DMS 273 (cell line): Measurements from ENCODE around the gene MCAM.

Experiments used
- DNase-seq: peaks from one replicate; lab custom pipeline; 2025; ENCODE audit not compliant: unreplicated experiment; lab: John Stamatoyannopoulos, UW

MCAM gene

DNA sequence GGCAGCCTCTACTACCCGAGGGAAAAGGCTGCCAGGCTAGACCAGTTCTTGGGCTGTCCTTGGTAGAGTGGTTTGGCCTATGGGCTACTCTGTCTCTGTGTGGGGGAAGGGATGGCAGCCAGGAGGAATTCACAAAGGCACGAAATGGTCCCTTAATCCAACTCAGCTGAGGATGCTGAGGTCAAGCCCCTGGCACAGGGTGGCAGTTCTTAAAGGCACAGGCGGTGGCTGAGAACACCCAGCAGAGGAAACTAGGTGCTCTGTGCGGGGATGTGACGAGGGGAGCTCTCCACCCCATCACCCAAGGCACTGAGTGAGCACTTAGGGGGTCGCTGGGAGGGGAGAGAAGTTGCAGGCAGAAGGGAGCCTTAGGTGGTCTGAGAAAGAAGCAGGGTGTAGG lies 29.7 kb upstream of the MCAM start, which contains the start of gene MFRP:
TSS of gene MFRP (minus strand) at position 101 of the 400 bp plus-strand sequence. CDS start 192 bp downstream, outside the sequence.
- no peak for DNase-seq

DNA sequence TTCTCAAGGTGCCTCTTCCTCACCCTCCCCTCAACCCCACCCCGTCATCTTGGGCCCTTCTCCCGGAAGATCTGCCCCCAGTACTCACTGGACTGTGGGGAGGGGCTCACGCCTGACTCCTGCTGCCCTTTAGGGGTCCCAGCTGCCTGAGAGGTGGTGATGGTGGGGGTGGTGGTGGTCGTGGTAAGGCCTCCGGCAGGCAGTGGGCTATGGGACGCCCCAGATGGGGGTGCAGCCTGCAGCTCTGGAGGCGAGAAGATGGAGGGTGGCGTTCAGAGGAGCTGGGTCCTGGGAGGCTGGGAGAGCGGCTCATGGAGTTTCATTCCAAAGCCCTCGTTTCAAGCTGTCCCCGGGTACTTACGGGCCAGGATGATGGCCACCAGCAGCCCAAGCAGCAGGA lies 28.8 kb upstream of the MCAM start:
- DNase-seq: no peak

DNA sequence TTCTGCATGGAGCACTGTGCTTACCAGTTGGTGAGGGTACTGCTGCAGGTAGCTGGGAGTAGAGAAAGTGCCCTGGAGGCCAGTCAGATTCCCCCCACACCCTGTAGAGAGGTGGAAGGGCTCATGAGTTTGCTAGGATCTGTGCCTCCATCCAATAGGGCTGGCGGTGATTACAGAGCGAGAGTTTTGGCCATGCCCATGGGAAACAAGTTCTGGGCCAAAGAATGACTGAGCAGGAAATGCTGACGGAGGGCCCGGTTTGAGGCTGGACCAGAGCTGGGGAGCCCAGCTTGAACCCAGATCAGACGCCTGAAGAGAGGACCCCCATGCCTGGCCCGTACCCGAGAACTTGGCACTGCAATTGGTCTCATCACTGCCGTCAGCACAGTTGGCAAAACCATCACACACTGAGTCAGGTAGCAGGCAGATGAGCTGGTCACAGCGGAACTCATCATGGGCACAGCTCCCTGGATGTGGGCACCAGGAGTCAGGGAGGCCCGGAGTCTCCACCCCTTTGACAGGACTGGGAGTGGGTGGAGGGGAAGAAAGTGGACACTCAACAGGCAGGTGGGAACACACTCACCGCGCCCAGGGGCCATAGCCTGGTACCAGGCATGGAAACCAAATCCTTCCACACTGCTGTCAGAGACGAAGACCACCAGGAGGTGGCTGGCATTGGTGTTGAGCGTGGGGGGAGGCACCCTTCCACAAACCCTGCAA lies 27.5 kb upstream of the MCAM start:
- DNase-seq: no peak

DNA sequence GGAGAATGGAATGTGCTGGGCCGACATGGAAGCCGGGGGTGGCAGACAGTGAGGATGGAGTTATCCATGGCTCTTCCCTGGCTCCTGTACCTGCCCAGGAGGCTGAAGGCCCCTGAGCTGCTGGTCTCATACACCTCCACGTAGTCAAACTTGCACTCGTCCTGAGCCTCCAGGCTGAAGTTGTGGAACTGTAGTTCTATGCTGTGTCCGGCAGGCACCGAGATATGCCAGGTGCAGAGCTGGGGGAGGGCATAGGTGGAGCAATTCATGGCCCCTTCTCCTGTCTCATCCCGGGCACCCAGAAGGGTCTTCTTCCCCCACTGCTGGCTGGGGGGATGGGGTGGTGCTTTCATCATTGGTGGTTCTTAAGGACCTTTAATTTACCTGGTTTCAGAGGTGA lies 26.8 kb upstream of the MCAM start:
- no peak for DNase-seq

DNA sequence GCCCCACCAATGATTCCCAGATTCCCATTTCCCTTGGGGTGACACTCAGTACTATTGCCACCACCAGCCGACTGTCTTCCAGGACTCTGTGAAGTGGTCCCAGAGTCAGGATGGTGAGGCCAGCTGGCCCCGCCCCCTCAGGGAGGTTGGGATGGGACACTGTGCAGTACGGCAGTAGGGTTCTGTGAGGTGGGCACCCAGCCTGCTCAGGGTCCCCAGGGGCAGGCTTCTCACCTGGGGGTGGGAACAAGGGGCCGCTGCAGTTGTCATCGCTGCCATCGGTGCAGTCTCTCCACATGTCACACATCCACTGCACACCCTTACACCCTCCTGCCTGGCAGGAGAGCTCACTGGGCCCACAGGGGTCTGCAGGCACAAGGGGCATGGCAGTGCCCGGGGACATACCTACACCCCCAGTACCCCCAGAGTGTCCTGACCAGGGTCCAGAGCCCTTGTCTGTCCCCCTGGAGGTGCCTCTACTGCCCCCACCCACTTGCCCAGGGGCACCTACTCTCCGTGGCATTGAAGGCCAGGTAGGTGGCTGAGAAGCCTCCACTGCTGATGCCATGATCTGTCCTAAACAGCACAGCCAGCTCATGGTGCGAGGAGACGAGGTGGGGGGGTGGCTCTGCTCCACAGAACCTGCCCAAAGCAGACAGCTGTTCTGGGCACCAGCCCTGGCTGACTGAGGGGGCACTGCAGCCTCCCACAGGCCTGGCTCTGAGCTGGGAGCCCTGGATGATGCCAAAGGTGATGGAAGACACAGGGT lies 25.6 kb upstream of the MCAM start:
- DNase-seq: no peak

DNA sequence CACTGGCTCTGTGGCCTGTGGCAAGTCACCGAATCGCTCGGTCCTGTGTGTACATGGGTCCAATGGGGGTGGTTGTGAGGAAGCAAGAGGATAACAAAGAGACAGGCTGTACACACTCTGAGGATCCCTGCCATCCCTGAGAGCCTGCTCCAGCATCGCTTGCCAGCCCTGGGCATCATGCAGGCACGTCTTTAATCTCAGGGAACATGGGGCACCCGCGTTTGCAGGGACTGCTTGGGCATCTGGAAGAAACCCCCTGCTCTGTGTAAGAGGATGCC lies 25.0 kb upstream of the MCAM start:
- no peak for DNase-seq

DNA sequence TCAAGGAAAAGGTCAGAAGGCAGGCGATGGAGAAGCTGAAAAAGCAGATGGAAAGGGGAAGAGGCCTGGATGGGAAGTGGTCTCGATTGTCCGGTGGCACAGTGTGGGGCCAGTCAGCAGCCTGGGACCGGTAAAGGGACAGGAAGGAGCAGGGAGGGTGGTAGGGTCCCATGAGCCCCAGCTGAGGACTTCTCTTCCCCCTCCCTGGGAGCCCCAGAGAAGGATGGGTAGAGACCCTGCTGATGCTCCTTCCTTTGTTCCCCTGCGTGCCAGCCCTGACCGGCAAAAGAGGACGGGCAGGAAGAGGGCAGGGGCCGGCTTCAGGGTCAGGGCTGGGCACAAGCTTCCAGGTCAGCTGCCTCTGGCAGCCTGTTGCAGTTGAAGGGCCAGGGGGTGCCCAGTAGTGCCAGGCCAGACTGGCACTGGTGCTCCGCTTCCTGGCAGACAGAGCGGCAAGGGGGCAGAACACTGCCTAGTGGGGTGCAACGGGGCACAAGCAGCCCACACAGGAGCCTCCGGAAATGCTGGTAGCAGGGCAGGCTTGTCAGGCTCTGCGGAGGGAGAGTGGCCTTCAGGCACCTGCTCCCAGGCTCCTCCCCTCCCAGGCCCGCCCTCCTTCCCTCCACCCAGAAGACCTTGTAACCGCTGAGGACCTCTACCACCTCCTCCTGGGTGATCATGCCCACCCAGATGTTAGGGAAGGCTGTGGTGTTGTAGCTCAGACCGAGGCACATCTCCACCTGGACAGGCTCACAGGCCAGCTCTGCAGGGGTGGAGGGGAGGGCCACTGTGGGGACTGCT lies 24.5 kb upstream of the MCAM start:
- no peak for DNase-seq

DNA sequence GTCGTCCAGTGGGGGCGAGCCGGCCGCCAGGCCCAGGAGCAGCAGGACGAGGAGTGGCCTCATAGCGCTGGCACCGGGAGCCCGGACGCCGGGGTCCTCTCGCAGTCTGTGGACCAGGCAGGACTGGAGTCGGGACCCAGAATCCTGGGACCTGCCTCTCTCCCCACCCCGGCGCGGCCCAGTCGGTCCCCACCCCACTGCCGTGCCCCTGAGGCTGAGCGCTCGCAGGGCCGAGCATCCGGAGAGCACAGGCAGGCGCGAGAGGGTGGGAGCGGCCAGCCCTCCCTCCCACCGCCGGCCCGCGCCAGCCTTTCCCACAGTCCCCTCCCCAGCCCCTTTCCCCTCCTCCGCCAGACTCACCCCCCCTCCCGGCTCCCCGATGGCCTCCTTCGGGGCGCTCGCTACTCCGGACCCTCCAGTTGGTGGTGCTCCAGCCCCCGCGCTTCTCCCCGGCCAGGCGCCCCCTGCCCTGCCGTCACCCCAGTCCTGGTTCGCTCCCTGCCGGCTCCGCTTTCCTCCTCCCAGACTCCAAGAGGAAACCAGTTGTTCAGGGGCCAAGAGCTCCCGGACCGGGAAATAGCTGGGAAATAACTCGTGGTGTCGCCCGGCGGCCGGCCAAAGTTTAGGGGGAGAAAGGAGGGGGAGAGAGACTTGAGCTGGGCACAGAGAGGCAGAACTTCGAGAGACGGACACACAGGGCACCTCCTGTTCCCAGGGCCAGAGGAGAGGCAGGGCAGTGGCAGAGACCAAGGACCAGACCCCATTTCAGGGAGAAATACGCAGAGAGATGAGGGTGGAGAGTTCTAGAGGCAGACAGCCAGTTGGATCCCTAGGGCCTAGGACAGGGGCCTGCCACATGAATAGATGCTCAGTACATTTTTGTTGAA lies 23.6 kb upstream of the MCAM start, which contains the start of gene C1QTNF5:
TSS of gene C1QTNF5 (minus strand) at position 549 of the 887 bp plus-strand sequence. CDS start at position 63, 486 bp downstream.
- peak; percentile 50 for DNase-seq

DNA sequence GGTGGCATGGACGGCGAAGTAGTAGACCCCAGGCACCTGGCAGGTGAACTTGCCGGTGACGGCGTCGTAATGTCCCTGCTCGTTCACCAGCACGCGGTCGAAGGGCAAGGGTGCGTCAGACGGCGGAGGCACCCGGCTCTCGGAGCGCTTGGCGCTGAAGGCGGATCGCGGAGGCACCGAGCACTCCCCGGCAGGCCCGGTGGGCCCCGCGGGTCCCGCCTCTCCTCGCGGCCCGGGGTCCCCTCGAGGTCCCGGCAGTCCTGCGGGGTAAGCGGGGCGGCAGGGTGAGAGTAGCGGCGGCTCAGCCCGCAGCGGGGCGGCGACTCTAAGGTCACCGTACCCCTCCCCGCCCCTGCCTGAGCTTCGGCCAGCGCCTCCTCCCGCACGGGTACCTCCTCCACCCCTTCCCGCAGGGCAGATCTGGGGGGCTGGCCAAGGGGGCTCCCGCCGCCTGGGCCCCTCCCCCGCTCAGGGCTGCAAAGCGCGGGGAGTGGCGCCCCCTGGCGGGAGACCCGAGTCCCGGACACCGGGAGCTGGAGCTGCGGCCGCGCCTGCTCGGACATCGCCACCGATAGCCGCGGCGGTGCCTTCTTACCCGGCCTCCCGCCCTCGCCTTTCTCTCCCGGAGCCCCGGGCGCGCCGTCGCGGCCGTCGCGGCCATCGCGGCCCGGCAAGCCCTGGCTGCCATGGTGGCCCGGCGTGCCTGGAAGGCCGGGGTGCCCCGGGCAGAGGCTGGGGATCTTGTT lies 22.8 kb upstream of the MCAM start:
- DNase-seq: peak; percentile 36

DNA sequence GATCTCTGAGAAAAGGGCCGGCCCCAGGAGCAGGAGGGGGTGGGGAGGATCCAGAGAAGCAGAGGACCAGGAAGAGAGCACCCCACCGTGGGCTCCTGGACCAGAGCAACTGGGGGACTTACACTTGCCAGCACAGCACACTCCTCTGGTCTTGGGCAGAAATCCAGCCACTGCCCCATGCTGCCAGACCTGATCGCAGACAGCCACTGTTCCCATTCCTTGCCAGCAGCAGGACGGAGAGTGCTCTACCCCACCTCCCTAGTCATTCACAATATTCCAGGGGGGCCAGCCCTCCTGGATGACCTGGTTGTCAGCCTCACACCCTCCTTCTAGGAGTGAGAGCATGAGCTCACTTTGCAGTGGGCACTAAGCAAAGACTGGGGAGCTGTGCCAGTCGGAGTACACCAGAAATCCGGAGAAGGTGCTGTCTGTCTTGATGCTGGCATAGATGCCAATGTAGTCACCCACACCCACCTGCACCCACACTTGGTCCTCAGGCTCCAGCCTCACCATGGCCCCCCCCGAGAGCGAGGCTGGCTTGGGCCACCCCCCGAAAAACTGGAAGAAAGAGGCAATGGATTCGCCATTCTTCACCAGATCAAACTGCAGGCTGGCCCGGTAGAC lies 22.1 kb upstream of the MCAM start:
- peak; percentile 36 for DNase-seq

DNA sequence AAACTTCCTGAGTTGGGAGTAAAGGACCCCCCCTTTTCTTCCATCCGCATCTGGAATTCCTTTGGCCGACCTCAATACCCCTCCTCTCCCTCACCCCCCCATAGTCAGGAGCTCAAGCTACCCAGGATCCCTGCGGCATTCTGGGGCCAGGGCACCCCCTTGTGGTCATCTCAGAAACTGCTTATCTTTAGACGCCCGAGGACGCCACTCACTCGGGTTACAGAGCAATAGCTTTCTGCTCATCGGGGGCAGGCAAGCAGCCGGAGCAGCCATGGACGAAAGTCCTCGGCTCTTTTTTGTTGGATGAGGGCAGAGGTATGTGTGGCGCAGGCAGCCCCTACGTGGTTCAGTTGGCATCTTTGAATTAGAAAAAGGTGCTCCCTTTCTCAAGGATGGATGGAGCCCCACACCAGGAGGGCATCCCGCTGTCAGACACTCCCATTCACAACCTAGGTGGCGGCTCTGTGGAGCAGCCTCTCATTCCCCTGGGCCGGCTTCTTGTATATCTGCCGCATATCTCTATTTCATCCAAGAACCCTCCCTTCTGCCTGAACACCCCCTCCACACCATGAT lies 21.5 kb upstream of the MCAM start:
- peak; percentile 83 for DNase-seq

DNA sequence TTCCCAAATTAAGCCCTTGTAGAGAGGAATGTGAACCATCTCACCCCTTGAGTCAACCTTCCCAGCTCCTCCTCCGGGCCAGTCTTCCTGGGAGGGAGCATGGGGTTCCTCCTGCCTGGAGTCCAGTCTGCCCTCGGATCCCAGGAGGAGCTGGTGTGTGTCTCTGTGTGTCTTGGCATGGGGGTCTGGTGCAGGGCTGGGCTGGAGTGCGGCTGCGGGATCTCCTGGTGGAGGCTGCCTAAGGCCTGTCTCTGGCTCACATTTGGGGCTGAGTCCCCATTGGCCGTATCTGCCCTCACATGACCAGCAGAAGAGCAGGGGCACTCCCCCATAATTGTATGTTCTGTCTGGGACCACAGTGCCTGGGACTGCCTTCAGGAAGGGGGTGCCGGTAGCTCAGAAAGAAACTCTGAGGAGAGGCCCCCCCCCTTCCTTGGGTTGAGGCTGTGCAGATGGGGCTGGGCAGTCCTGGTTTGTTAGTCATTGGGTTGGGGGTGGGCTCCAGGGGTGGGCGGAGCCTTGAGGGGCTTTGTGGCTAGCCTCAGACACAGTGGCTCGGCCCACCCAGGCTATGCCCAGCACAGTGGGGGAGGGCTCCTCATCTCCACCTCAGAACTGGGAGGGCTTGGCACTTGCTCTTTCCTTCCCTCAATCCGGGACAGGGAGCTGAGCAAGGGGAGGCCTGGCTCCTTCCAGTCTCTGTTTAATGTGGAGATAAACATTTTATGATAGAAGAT lies 20.8 kb upstream of the MCAM start:
- DNase-seq: peak; percentile 54

DNA sequence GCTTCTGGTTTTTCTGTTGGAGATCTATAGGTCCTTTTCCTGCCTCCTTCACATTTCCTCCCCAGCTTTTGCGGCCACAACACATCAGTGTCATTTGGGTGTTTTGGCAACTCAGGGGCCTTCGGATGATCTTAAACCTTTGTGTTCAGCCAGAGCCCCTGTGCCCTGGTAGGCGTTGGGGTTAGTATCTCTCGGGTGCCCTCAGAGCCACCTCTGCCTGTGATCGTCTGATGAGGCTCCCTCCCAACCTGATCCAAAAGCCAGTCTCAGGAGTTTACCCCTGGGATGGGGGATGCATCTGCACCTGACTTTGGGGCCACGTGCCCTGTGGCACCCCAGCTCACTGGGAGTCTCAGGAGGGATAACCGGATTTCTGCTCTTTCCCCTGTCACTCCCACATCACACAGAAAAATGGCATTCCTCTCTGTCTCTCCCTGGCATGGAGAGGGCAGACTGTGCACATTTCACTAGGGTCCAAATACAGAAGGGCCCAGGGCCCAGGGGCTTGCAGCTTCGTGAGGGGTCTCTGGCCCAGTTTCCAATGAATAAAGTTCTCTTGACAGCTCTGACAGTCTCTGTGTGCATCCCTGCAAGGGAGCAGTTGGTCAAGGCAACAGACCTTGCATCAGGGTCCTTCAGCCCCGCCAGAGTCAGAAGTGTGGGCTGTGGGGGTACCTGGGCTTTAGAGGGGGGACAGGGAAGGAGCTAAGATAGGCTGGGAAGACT lies 20.0 kb upstream of the MCAM start:
- no peak for DNase-seq

DNA sequence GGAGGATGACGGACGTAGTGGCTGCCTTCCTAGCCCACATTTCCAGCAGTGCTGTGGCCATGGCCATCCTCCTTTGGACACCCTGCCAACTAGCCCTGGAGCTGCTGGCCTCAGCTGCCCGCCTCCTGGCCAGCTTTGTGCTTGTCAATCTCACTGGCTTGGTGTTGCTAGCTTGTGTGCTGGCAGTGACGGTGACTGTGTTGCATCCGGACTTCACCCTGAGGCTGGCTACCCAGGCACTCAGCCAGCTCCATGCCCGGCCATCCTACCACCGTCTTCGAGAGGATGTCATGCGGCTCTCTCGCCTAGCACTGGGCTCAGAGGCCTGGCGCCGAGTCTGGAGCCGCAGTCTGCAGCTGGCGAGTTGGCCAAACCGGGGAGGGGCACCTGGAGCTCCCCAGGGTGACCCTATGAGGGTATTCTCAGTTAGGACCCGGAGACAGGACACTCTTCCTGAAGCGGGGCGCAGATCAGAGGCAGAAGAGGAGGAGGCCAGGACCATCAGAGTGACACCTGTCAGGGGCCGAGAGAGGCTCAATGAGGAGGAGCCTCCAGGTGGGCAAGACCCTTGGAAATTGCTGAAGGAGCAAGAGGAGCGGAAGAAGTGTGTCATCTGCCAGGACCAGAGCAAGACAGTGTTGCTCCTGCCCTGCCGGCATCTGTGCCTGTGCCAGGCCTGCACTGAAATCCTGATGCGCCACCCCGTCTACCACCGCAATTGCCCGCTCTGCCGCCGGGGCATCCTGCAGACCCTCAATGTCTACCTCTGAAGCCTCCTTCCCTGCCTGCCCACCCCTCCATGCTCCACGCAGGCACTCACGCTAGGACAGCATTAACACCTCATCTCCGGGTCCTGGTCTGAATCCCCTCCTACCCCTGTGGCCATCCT lies 19.0 kb upstream of the MCAM start:
- DNase-seq: no peak

DNA sequence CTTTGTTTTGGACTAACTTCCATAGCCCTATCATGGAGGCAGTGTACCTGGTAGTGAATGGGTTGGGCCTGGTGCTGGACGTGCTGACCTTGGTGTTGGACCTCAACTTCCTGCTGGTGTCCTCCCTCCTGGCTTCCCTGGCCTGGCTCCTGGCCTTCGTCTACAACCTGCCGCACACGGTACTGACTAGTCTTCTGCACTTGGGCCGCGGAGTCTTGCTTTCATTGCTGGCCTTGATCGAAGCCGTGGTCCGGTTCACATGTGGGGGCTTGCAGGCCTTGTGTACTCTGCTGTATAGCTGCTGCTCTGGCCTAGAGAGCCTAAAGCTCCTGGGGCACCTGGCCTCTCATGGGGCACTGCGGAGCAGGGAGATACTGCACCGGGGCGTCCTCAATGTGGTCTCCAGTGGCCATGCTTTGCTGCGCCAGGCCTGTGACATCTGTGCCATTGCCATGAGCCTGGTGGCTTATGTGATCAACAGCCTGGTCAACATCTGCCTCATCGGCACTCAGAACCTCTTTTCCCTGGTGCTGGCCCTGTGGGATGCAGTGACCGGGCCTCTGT lies 18.2 kb upstream of the MCAM start:
- no peak for DNase-seq

DNA sequence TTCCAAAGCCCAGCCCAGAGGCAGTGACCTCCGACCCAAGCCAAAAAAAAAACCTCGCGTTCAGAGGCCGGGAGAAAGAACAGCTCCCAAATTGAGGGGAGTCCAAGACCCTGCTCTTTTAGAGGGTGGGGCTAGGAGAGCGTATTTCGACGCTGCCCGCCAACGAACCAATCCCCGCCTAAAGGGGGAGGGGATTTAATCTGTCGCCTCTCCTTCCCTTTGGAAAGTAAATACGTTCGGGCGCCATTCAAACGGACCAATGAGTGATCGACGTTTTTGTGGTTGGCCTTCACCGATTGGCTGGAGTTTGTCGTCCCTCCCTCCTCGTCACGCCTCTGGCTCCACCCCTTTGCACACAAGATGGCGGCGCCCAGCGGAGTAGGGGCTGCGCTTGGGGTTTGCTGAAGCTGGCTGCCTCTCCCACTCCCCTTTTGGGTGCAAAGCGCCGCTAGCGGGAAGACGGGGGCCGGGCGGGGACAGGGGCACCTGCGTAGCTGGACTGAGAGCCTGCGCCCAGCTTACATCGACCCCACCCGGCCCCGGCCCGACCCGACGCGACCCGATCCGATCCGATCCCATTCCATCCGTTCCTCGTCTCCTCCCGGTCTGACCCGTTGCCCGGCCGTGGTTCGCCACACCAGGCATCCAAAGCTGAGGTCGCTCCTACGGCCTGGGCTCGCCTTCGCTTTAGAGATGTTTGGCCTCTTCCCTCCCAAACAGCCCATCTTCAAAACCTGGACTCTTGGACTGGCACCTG lies 17.4 kb upstream of the MCAM start, which contains the start of gene RNF26:
TSS of gene RNF26 (plus strand) at position 354 of the 757 bp plus-strand sequence. CDS start 596 bp downstream, outside the sequence.
- peak; percentile 98 for DNase-seq
